ENCODE data around the gene EIF4E1B. TPM values are rescaled to one million over a fixed set of nuclear protein-coding genes. Genes with fewer than 3 reads are reported as not detected.

Gene EIF4E1B
- total RNA-seq, 4 donors from 2014 or later: not detected

GRCh38 chr5:176616511-176616910 lies 14.0 kb upstream of the EIF4E1B start:
- Histone ChIP-seq H3K4me1 (peaks cover 23 to 29% (median 27%) of the 10 kb centered on the region in 4 donors), H3K4me3 (no peak overlapping the region), H3K9me3 (no peaks in the 10 kb centered on the region), H3K27me3 (peaks cover 6 to 86% (median 45%) of the 10 kb centered on the region in 4 donors), H3K27ac (replicated peaks in 1 of 4) (no peak overlapping the region), H3K36me3 (no peaks in the 10 kb centered on the region)
- DNase-seq (ENCODE audit: extremely low spot score): no peak
- TF ChIP-seq POLR2AphosphoS5 (IDR thresholded peaks at IDR 0.05) (no peak), POLR2A (IDR thresholded peaks at IDR 0.05; ENCODE audit: low read depth) (no peak), EP300 (IDR thresholded peaks at IDR 0.05) (no peak), CTCF (IDR thresholded peaks at IDR 0.05) (no peak)
- intact Hi-C loops (cut with DNase I): no loop called here
- WGBS: 67% methylated on average over 7 of the region's 7 CpGs

DNA sequence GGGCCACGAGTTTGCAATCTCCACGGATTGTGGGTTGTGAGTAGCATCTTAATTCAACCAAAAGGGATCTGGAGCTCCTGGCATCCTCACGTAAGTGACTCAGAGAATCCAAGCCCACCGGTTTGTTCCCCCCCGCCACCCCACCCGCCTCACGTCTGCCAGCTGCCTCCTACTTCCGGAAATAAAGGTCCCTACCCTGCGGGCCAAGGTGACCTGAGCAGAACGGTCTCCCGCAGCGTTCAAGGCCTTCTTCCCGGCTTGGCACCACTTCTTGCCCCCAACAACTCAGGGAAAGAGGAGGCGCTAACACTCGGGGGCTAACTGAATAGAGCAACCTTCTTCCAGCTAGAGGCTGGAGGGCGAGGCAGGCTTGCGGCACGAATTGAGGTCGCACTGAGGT lies 11.7 kb upstream of the EIF4E1B start:
- Histone ChIP-seq H3K27me3 (peaks cover 6 to 90% (median 43%) of the 10 kb centered on the region in 4 donors), H3K27ac (replicated peaks in 1 of 4) (no peak overlapping the region), H3K4me3 (peak overlapping the region; percentile 7 to 29 (median 17)), H3K36me3 (no peaks in the 10 kb centered on the region), H3K9me3 (no peaks in the 10 kb centered on the region), H3K4me1 (peaks cover 23 to 32% (median 29%) of the 10 kb centered on the region in 4 donors)
- 24% methylated on average over 19 of the region's 19 CpGs for WGBS
- TF ChIP-seq POLR2A (IDR thresholded peaks at IDR 0.05; ENCODE audit: low read depth) (no peak), EP300 (IDR thresholded peaks at IDR 0.05) (no peak), CTCF (IDR thresholded peaks at IDR 0.05) (no peak), POLR2AphosphoS5 (IDR thresholded peaks at IDR 0.05) (no peak)
- DNase-seq (ENCODE audit: extremely low spot score): no peak
- intact Hi-C loops (cut with DNase I): no loop called here

DNA sequence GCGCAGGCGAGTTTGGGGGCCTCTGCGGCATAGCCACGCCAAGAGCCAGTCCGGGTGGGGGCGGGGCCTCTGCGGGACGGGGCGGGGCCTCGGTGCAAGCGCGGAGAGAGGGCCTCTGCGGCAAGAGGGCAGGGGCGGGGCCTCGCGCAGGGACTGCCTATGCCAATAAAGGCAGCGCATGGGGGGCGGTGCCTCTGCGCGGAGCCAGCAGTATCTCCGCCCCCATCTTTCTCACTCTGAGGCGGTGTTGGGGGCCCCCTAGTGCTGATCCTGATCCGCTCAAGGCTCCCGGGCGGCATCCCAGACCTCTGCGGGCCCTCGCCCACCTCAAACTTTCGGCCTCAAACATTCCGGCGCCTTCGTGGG lies 11.3 kb upstream of the EIF4E1B start:
- peak overlapping the region; percentile 7 to 29 (median 17) for H3K4me3 ChIP-seq
- TF ChIP-seq POLR2AphosphoS5 (IDR thresholded peaks at IDR 0.05): no peak
- TF ChIP-seq POLR2A (IDR thresholded peaks at IDR 0.05; ENCODE audit: low read depth): no peak
- peak in 2 of 3 experiments; percentile 12 for TF ChIP-seq CTCF (IDR thresholded peaks at IDR 0.05)
- no peak for TF ChIP-seq EP300 (IDR thresholded peaks at IDR 0.05)
- DNase-seq (ENCODE audit: extremely low spot score): no peak
- no peak overlapping the region for H3K27ac ChIP-seq (replicated peaks in 1 of 4)
- WGBS: 2% methylated on average over 27 of the region's 31 CpGs
- H3K9me3 ChIP-seq: no peaks in the 10 kb centered on the region
- intact Hi-C loops (cut with DNase I): no loop called here
- H3K36me3 ChIP-seq: no peaks in the 10 kb centered on the region
- peaks cover 6 to 93% (median 43%) of the 10 kb centered on the region in 4 donors for H3K27me3 ChIP-seq
- H3K4me1 ChIP-seq: peaks cover 23 to 32% (median 29%) of the 10 kb centered on the region in 4 donors

GRCh38 chr5:176619569-176620332 lies 10.7 kb upstream of the EIF4E1B start:
- intact Hi-C loops (cut with DNase I): no loop called here
- peaks cover 6 to 96% (median 43%) of the 10 kb centered on the region in 4 donors for H3K27me3 ChIP-seq
- H3K4me1 ChIP-seq: peaks cover 23 to 32% (median 29%) of the 10 kb centered on the region in 4 donors
- no peaks in the 10 kb centered on the region for H3K9me3 ChIP-seq
- H3K27ac ChIP-seq (replicated peaks in 1 of 4): no peak overlapping the region
- TF ChIP-seq POLR2AphosphoS5 (IDR thresholded peaks at IDR 0.05) (no peak), POLR2A (IDR thresholded peaks at IDR 0.05; ENCODE audit: low read depth) (no peak), CTCF (IDR thresholded peaks at IDR 0.05) (no peak), EP300 (IDR thresholded peaks at IDR 0.05) (no peak)
- no peak for DNase-seq (ENCODE audit: extremely low spot score)
- H3K36me3 ChIP-seq: no peaks in the 10 kb centered on the region
- WGBS: 13% methylated on average over 27 of the region's 59 CpGs
- H3K4me3 ChIP-seq: peak overlapping the region; percentile 7 to 29 (median 17)
